Natural killer cell (primary cell): Measurements from ENCODE around the gene FREM1. TPM values are rescaled to one million over a fixed set of nuclear protein-coding genes. Genes with fewer than 3 reads are reported as not detected.

ENCODE experiments used
- ATAC-seq, 3 donors: fragments of 150-1000 bp in 2 of 3; fragments of 200-7000 bp in 1 of 3; cut with Tn5 transposase; 1 replicate in 1 of 3; 2 replicates in 2 of 3; pipeline ENCODE4 v1.10.0; 2021; ENCODE audit warnings: mild to moderate bottlenecking in 2 of 3, moderate library complexity in 2 of 3
- DNase-seq, 2 donors: peaks; one replicate each; pipeline versions ENCODE4 v3.0.0 to v3.0.0-alpha.2; 2013 to 2021; ENCODE audit warnings: mixed read lengths in 1 of 2
- H3K27ac ChIP-seq: one replicate; pipeline ENCODE4 v1.5.1; 2013; ENCODE audit warnings: mild to moderate bottlenecking, low read length
- H3K27me3 ChIP-seq: one replicate; pipeline ENCODE4 v1.6.1; 2013; ENCODE audit warnings: low read length; ENCODE audit not compliant: control insufficient read depth, insufficient read depth
- H3K36me3 ChIP-seq: one replicate; pipeline ENCODE4 v1.6.1; 2013; ENCODE audit warnings: low read length; ENCODE audit not compliant: control insufficient read depth, insufficient read depth
- H3K4me1 ChIP-seq: one replicate; pipeline ENCODE4 v1.6.1; 2013; ENCODE audit warnings: low read length; ENCODE audit not compliant: control insufficient read depth, insufficient read depth
- H3K4me3 ChIP-seq: one replicate; pipeline ENCODE4 v1.5.1; 2013; ENCODE audit warnings: low read length
- H3K9me3 ChIP-seq: one replicate; pipeline ENCODE4 v1.6.1; 2013; ENCODE audit warnings: low read length; ENCODE audit not compliant: control insufficient read depth, insufficient read depth
- H3K27ac Mint-ChIP-seq, 2 donors: one replicate each; pipeline ENCODE4 v1.8.0; 2022; ENCODE audit warnings: mild to moderate bottlenecking in 2 of 2, mixed read lengths in 2 of 2, moderate library complexity in 1 of 2
- H3K27me3 Mint-ChIP-seq, 2 donors: one replicate each; pipeline ENCODE4 v1.8.0; 2022; ENCODE audit warnings: low read depth in 2 of 2, mixed read lengths in 2 of 2
- H3K36me3 Mint-ChIP-seq: one replicate; pipeline ENCODE4 v1.8.0; 2022; ENCODE audit warnings: mixed read lengths
- H3K4me1 Mint-ChIP-seq, 2 donors: one replicate each; pipeline ENCODE4 v1.8.0; 2022; ENCODE audit warnings: mixed read lengths in 2 of 2
- H3K4me3 Mint-ChIP-seq: one replicate; pipeline ENCODE4 v1.8.0; 2022; ENCODE audit warnings: mild to moderate bottlenecking, moderate library complexity, mixed read lengths
- H3K9me3 Mint-ChIP-seq, 2 donors: one replicate each; pipeline ENCODE4 v1.8.0; 2022; ENCODE audit warnings: mixed read lengths in 2 of 2
- WGBS: methylation state at CpG from one replicate; pipeline ENCODE4 v1.1.7; 2013; ENCODE audit warnings: missing lambda C conversion rate; ENCODE audit not compliant: insufficient coverage; 5-methylcytosine and 5-hydroxymethylcytosine counted together
- intact Hi-C: fragments of 100-400 bp; cut with micrococcal nuclease; formaldehyde crosslinking; loops from one replicate; pipeline ENCODE4 v1.14.2; 2022
- total RNA-seq, 4 donors: library from RNA; stranded (reverse); fragments of 120-200 nt in 1 of 4; gene quantifications; one replicate each; pipeline versions ENCODE4 v1.2.3 to v1.2.4, GENCODE V29; 2013 to 2022
- TF ChIP-seq, protein P1 (sequence below): fragments of 200-600 bp; IDR thresholded peaks from one replicate; pipeline ENCODE4 v1.8.0; 2022; ENCODE audit warnings: antibody characterized with exemption

Gene FREM1
- total RNA-seq, 3 donors from 2014 or later (not counting 1 experiment from before 2014, with no cell fraction given) = 0.05 TPM; not detected in 2

- H3K27me3 ChIP-seq = no peaks in the 10 kb centered on the region
- no peak overlapping the region for H3K27ac ChIP-seq
- Mint-ChIP-seq H3K4me1 (no peaks in the 10 kb centered on the region), H3K9me3 (no peaks in the 10 kb centered on the region), H3K36me3 (no peaks in the 10 kb centered on the region), H3K27ac (no peak overlapping the region), H3K4me3 (no peak overlapping the region), H3K27me3 (peaks cover 3 to 25% of the 10 kb centered on the region in 2 donors)
- DNase-seq (no peak), ATAC-seq (no peak)
- TF ChIP-seq, protein P1, sequence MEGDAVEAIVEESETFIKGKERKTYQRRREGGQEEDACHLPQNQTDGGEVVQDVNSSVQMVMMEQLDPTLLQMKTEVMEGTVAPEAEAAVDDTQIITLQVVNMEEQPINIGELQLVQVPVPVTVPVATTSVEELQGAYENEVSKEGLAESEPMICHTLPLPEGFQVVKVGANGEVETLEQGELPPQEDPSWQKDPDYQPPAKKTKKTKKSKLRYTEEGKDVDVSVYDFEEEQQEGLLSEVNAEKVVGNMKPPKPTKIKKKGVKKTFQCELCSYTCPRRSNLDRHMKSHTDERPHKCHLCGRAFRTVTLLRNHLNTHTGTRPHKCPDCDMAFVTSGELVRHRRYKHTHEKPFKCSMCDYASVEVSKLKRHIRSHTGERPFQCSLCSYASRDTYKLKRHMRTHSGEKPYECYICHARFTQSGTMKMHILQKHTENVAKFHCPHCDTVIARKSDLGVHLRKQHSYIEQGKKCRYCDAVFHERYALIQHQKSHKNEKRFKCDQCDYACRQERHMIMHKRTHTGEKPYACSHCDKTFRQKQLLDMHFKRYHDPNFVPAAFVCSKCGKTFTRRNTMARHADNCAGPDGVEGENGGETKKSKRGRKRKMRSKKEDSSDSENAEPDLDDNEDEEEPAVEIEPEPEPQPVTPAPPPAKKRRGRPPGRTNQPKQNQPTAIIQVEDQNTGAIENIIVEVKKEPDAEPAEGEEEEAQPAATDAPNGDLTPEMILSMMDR = no peak
- intact Hi-C loops = no loop called here
- H3K4me1 ChIP-seq = no peaks in the 10 kb centered on the region
- no peak overlapping the region for H3K4me3 ChIP-seq
- 63% methylated on average over 1 of the region's 5 CpGs for WGBS
- no peaks in the 10 kb centered on the region for H3K9me3 ChIP-seq
- H3K36me3 ChIP-seq = no peaks in the 10 kb centered on the region
These were observed 177.1 kb downstream of the FREM1 start for GRCh38 chr9:14733133-14733532.

DNA sequence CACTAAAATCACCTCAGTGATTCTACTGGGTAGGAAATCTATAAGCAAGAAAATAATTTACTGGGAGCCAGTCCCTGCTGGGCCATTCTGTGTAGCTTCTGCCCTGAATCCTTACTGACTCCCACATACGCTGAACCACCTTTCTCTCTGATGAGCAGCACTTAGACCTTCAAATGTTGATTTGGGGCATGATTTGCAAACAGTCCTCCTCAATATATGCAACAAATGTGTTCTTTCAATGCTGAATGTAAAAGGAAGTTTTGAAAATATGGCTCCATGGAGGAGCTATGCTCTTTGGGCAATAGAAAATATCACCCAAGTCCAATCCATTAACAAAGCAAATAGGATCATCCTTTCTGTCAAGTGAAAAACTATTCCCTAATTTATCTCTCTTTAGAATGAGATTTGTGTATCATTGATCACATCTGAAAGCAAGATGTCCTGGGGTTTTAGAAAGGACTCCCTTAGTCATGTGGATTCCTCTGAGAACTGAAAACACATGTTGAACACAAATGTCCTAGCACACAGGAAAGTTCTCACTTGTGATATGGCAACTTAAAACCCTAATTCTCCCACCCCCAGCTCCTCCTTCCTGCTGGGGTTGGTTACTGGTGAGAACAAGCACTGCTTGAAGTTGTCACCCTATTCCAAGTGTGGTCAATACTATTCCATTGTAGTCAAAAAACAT, 178.8 kb downstream of the FREM1 start:
- Mint-ChIP-seq H3K4me1 (no peaks in the 10 kb centered on the region), H3K4me3 (no peak overlapping the region), H3K27ac (no peak overlapping the region), H3K9me3 (no peaks in the 10 kb centered on the region), H3K36me3 (no peaks in the 10 kb centered on the region), H3K27me3 (peaks cover 3 to 14% of the 10 kb centered on the region in 2 donors)
- DNase-seq (no peak), ATAC-seq (no peak)
- TF ChIP-seq, protein P1 = no peak
- WGBS = 100% methylated on average over 1 of the region's 1 CpG
- H3K27ac ChIP-seq = no peak overlapping the region
- H3K4me3 ChIP-seq = no peak overlapping the region
- H3K4me1 ChIP-seq = no peaks in the 10 kb centered on the region
- H3K27me3 ChIP-seq = no peaks in the 10 kb centered on the region
- H3K36me3 ChIP-seq = no peaks in the 10 kb centered on the region
- no peaks in the 10 kb centered on the region for H3K9me3 ChIP-seq
- intact Hi-C loops = no loop called here

DNA sequence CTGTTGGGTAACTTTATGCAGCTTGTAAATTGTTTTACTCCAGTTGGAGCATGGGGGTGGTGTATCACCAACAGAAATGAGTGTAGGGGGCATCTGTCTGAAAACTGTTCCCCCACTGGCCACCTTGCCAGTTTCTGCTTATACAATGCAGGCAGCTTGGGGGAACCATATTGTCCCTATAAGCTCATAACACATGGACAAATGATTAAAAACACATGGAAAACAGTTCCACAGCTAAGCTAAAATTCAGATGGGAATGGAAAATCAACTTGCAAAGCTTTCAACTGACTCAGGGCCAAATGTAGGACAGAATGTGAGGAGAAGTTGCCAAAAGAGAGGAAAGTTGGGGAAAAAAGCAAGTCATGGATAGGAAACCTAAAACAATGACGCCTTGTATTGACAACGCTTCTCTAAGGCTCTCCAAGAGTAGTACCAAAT, 179.7 kb downstream of the FREM1 start:
- no peak for DNase-seq
- no peak overlapping the region for H3K27ac Mint-ChIP-seq
- Histone ChIP-seq H3K4me3 (no peak overlapping the region), H3K27me3 (no peaks in the 10 kb centered on the region), H3K36me3 (no peaks in the 10 kb centered on the region), H3K27ac (no peak overlapping the region), H3K4me1 (no peaks in the 10 kb centered on the region), H3K9me3 (no peaks in the 10 kb centered on the region)
- intact Hi-C loops = no loop called here
- H3K4me1 Mint-ChIP-seq = no peaks in the 10 kb centered on the region
- ATAC-seq = no peak
- peaks cover 3 to 14% of the 10 kb centered on the region in 2 donors for H3K27me3 Mint-ChIP-seq
- H3K36me3 Mint-ChIP-seq = no peaks in the 10 kb centered on the region
- H3K4me3 Mint-ChIP-seq = no peak overlapping the region
- TF ChIP-seq, protein P1 = no peak
- WGBS = 100% methylated on average over 2 of the region's 2 CpGs
- no peaks in the 10 kb centered on the region for H3K9me3 Mint-ChIP-seq

DNA sequence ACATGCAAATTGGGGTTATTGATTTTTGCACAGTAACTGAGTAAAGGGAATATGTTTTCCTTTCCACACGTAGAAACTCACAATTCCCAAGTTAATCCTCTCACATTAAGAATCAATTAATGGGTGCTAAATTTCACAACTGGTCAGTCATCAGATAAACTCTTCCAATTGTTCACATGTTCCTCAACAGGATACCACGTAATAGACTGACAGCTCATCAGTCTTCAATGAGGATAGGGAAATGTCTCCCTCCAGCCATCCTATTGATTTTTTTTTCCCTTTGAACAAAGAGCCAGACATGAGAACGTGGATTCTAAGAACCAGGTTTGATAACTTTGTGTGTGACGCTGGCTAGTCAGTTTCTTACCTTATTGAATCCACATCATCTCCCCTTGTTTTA, 186.9 kb downstream of the FREM1 start:
- intact Hi-C loops = no loop called here
- no peaks in the 10 kb centered on the region for H3K4me1 Mint-ChIP-seq

More for the DNA sequence above, 186.9 kb downstream of the FREM1 start:
- ATAC-seq (no peak), DNase-seq (no peak)
- Histone ChIP-seq H3K9me3 (no peaks in the 10 kb centered on the region), H3K4me3 (no peak overlapping the region), H3K4me1 (no peaks in the 10 kb centered on the region), H3K27ac (no peak overlapping the region), H3K36me3 (no peaks in the 10 kb centered on the region), H3K27me3 (no peaks in the 10 kb centered on the region)
- H3K9me3 Mint-ChIP-seq = no peaks in the 10 kb centered on the region
- TF ChIP-seq, protein P1 = no peak
- H3K27ac Mint-ChIP-seq = no peak overlapping the region
- no peaks in the 10 kb centered on the region for H3K36me3 Mint-ChIP-seq
- H3K27me3 Mint-ChIP-seq = peaks cover 9 to 36% of the 10 kb centered on the region in 2 donors
- WGBS = 77% methylated on average over 3 of the region's 4 CpGs
- H3K4me3 Mint-ChIP-seq = no peak overlapping the region
